DMS53 (cell line): ENCODE measurements around the gene CBX6.

Source experiments
- DNase-seq: peaks from one replicate; lab custom pipeline; 2025; lab: John Stamatoyannopoulos, UW

The CBX6 gene

DNA sequence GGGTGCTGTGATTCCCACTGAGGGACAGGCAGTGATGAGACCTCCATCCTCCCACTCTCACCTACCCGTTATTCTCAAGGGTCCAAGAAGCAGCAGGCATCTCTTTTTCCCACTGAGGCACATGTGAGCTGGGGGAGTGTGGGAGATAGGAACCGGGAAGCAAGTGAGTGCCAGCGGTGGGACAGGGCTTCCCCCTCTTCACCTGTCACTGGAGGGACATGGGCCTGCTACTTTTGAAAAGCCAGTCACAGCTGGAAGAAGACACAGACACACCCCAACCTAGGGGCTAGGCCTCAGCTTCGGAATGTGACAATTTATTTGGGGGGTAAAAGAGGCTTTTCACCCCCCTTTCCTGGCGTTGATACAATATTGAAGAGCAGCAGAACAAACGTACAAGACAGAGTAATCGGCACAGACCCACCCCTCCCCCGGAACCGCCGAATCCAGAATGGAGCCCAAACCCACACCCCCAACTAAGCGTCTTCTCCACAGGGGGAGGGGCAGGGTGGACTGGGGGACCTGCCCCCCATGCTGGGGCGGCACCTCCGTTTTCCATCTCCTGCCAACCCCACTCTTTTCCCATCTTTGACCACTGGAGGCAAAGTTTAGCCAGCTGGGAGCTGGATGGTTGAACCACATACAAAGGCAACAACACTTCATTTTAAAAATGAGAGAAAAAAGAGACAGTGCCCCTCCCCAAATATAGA is 10.7 kb downstream of the CBX6 start:
- peak; percentile 25 for DNase-seq

DNA sequence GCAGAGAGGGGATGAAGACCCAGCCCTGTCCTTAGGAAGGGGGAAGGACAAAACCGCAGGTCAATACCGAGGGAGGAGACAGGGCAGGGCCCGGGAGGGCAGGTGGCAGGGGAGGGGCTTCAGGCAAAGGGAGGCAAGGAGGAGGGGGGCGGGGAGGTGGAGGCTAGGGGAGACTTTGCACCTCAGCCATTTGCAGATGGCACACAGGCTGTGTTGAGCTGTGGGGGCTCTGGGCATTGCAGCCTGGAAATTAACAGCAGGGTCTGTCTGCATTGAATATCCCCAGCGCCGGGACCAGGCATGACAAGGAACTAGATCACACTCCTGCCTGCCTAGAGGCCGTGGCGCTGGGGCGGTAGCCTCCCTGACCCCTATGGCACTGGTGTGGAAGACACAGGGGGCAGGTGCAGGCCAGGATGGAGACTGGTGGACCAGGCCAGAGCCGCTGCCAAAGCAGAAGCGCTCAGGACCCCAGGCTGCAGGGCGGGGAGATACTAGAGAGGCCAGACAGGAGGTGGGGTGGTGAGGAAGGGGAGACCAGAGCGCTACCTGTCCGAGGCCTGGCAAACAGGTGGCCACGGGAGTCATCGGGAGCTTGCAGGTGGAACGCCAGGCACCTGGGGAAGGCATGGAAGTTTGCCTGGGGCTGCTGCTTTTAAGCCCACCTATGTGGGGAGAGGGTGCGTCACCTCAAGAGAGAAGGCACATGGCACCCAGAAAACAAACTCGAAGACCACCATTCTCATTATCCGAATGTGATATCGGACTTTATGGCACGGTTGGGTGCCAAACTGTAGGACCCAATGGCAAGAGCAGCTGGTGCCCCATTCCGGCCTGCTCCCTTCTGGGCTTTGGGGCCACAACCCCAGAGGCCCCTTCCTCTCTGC is 11.5 kb downstream of the CBX6 start:
- DNase-seq: peak; percentile 55

DNA sequence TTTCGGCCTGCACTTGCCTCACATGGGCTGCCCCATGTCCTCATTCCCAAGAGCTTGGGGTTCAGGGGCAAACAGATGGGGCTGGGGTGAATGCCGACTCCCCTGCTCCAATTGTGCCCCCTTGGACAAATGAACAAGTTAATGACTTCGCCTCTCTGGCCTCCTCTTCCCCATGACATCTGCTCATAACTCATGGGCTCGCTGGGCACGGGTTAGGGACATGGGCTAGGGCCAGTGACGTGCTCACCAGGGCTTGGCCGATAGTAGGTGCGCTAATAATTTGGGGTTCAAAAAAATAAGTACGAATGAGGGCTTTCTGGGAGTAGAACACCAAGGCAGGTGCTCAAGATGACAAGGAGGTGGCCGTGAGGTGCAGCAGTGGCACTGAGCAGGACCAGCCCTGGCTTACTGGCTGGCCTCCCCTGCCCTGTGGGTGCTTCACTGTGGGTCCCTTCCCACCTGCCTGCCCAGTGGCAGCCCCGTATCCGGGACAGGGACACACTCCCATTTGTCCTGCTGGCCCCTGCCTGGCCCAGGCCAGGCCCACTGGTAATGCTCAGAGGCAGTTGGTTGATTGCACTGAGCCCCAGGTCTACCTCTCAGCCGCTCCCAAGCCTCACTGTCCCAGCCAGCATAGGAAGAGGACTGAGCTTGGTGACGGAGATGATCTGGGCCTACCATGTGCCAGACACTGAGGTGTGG is 12.3 kb downstream of the CBX6 start:
- peak; percentile 55 for DNase-seq

DNA sequence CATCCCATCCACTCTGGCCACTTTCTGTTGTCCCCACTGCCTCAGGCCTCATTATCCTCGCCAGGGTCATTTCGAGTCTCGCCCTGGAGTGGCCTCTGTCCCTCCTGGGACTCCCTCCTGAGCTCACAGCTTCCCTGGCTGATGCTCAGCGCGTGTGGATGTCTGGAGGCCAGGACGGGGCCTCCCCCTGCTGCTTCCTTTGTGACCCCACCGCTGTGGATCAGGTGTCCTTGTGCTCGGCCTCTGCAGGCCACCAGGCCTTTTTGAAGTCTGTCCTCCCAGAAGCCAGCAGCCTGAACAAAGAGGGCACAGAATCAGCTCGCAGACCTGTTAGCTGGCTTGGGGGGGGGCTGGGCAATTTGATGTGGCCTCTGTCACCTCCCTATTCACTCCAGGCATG is 13.5 kb downstream of the CBX6 start:
- DNase-seq: no peak

DNA sequence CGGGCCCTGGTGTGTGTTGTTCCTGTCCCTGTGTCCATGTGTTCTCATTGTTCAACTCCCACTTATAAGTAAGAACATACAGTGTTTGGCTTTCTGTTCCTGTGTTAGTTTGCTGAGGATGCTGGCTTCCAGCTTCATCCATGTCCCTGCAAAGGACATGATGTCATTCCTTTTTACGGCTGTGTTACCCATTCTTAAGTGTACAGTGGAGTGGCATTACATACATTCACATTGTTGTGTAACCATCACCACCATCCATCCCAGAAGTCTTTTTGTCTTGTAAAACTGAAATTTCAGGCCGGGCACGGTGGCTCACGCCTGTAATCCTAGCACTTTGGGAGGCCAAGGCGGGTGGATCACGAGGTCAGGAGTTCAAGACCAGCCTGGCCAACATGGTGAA is 17.5 kb downstream of the CBX6 start:
- peak; percentile 35 for DNase-seq

DNA sequence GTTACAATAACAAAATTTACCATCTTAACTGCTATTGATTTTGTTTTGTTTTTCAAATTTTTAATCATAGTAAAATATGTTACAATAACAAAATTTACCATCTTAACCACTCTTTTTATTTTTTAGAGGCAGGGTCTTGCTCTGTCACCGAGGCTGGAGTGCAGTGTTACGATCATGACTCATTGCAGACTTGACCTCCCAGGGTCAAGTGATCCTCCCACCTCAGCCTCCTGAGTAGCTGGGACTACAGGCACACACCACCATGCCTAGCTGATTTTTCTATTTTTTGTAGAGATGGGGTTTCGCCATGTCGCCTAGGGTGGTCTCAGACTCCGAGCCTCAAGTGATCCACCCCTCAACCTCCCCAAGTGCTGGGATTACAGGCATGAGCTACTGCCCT is 18.1 kb downstream of the CBX6 start:
- peak; percentile 25 for DNase-seq

DNA sequence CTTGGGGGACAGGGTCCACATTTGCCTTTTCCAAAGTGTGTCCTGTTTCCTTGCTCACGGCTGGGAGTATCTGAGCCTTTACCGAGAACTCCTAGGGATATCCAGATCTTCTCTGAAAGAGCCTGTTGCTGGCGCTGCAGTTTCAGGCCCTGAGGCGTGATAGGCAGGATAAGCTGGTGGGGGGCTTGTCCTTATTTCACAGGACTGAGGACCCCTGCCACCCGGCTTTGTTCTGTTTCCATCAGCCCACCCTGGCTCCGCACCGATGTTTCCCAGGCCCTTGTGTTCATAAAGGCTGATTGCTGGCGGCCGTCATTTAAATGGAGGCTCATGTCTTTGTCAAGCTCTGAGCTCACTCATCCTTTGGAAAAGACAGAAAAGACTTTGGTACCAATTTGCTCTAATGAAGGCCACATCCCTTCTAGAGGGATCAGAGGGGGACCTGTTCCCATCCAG is 18.8 kb downstream of the CBX6 start:
- no peak for DNase-seq

DNA sequence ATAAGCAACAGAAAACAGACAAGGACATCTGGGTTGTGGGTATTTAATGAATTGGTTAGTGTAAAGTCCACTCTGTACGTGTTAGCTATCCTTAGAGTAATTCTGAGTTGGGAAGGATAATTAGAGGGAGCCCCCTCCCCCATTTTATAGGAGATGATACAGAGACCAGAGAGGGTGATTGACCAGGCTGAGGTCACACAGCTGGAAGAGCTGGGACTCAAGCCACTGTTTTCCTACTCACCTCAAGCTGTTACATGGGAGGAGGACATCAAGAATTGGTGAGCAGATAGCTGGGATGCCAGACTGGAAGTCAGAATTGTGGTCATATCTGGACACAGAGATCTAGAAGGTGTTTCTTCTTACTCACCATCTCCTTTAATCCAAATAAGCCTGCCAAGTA is 19.5 kb downstream of the CBX6 start:
- DNase-seq: no peak

DNA sequence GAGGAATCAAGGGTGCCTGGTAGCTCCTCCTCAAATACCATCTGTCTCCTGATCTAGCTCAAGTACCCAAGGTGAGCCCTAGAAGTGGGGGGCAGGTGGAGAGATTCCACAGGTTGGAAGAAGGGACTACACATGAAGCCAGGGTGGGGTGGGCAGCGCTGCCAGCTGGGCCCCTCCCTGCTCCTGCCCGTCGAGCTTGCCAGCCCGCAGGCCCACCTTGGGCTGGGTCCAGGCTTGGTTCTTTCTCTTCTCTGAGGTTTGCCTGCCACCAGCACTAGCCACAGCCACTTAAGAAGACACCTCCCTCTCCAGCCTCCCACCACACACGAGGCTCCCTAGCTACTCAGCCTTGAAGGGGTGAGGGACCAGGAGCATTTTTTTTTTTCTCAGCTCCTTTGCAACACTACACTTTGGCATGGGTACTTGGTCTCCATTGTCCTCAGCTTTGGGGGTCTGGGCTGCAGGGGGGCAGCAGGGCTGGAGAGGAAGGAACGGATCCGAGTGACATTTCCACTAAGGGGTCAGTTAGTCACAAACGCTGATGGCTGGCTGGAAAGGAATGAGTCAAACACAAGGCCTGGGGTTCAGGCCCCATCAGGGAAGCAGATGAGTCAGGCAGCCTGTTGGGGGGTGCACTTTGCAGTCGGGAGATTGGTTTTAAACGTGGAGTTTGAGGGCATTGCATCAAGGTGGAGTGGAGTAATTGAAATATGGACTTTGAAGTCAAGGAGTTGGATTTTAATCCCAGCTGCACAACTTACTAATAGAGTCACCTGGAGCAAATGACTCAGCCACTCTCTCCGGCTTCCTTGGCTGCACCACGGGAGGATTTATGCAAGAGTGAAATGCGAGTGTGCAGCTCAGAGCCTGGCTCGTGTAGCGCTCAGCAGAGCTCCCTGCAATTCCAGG is 20.8 kb downstream of the CBX6 start:
- peak; percentile 32 for DNase-seq

DNA sequence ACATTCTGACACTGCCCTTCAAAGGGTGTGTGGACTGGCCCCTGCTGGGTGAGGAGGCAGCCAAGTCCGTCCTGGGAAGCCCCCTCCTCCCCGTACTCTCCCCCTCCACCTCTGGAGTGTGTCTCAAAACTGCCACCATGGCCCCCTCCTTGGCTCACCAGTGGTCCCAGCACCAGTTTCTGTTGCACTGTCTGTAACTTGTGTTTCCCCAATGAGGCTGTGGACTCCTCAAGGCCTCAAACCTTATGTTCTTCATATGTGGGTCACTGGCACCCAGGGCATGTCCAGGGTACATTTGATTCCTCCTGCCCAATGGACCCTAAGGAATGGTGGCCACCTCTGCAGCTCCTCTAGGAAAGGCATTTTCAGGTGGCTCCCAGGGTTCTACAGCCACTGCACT is 21.6 kb downstream of the CBX6 start:
- DNase-seq: no peak

DNA sequence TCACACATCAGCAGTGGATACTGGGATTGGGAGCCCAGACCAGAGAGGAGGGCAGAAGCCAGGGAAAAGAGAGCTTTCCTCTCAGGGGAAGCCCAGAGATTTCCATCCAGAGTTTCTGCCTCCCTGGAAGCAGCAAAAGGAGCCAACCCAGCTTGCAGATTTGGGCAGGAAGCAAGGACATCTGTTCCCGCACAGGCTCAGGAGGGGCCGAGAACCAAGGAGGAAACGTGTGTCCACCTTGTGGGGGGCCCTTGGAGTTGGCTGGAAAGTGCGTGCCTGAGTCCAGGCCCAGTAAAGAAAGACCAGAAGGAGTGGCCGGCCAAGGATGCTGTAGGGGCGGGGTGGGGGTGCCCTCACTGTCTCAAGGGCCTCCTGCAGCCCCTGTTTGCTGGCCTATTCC is 22.2 kb downstream of the CBX6 start:
- no peak for DNase-seq

DNA sequence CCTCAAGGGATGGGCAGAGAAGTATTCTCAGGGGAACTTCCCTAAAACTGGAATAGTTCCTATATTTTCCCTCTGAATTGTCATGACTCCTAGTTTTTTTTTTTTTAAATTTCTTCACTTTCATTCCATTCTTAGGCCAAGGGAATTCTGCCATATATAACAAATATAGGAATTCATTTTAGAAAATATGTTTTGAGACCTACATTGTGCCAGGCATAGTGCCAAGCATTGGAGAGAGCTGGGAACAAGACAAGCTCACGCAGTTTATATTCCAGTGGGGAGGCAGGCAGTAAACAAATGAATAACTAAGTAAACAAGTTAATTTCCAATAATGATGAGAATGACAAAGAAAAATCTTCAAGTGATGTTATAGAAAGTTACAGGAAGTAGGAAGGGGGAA is 25.6 kb downstream of the CBX6 start:
- DNase-seq: no peak

DNA sequence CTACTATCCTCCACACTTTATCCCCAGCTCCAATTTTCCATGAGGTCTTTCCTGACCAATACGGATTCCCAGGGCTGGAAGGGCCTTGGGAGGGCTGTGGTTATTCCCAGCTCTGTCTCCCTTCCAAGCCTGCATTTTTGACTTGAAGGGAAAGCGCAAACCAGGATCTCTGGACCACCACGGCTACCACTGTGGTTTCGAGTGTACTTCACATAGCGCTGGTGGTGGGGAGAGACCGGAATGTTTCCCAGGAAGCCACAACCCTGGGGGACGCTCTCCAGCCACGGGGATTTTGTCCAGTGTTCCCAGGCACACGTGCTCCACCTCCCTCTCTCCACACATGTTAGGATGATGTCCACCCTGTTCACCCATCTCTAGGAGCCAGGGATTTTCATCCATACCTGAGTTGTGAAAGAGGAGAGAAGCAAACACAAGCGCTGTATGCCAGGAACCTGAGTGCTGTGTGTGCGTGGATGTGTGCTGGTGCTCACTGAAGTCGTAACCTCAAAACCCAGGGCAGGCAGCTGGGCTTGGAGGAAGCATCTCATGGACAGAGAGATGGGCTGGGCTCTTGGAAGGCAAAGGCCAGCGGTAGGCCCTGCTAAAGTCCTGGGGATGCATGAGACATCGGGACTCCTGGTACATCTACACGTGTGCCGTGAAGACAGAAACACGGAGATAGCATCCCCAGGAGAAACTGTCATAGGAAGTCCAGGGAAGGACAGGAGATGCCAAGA is 26.8 kb downstream of the CBX6 start:
- DNase-seq: no peak

DNA sequence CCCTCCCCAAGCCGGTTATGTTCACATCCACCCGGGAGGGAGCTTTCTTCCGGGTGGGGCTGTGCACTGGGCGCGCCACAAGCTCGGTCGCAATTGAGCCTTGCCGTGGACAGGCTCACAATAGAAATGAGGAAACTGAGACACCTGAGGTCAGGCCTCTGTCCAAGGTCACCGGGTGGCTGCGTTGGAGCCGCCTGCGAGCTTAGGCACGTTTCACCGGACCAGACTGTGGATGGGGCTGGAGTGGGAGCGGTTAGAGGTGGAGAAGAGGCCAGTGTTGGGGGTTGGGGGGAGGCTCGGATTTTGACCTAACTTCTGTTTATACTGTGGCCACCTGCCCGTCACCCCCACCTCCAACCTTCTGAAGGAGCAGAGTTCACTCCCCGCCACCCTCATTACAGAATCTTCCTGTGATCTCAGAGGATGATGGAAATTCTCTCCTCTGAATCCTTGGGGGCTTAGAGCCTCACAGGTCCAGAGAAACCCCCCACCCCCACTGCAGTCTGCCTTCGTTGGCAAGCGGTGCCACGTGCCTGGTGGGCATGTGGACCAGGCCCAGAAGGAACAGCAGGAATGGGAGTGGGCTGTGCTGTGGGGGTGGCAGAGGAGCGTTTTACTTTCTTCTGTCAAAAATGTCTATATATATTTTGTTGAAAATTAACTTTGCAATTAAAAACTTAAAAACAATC is 27.6 kb downstream of the CBX6 start:
- DNase-seq: peak; percentile 47

DNA sequence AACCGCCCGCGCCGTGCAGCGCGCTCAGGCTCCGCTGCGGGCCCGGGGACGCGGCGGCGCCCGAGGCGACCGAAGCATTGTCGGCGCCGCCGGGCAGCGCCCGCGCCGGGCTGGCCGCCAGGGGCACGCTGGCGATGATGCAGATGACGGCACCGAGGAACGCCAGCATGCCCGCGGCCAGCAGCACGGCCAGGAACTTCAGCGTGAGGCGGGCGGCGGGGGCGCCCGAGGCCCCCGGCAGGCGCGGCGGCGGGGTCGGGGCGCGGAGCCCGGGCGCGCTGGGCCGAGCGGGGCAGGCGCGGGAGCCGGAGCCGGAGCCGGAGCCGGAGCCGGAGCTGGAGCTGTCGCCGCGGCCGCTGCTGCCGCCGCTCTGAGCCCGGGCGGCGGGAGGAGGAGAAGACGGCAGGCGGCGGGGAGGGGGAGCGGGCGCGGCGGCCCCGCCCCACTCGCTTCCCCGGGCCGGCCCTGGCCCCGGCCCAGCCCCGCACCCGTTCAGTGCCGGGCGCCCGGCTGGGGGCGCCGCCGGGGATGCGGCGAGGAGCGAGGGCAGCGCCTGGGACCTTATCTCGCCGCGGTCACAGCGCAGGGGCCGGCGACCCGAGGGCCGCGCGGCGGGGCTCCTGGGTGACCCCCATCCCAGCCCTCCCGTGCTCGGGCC is 28.2 kb downstream of the CBX6 start, which contains the start of gene NPTXR:
NPTXR (minus strand) TSS at position 372 of the 658 bp plus-strand sequence.
- DNase-seq: peak; percentile 81

DNA sequence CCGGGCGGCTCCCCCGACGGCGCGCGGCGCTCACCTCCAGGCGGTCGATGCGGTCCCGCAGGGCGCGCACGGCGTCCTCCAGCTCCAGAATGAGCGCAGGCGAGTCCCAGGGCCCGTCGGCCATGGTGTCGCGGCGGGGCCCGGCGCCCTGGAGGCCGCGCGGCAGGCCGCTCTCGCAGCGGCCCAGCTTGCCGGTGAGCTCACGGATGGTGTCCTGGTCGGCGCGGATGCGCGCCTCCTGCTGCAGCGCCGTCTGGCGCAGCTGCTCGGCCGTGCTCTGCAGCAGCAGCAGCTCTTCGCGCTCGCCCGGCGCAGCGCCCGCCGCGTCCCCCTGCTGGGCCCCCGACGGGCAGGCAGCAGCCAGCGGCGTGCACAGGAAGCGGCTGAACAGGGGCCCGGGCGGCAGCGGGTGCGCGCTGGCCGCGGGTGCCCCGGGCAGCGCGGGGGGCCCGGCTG is 28.8 kb downstream of the CBX6 start:
- peak; percentile 81 for DNase-seq

DNA sequence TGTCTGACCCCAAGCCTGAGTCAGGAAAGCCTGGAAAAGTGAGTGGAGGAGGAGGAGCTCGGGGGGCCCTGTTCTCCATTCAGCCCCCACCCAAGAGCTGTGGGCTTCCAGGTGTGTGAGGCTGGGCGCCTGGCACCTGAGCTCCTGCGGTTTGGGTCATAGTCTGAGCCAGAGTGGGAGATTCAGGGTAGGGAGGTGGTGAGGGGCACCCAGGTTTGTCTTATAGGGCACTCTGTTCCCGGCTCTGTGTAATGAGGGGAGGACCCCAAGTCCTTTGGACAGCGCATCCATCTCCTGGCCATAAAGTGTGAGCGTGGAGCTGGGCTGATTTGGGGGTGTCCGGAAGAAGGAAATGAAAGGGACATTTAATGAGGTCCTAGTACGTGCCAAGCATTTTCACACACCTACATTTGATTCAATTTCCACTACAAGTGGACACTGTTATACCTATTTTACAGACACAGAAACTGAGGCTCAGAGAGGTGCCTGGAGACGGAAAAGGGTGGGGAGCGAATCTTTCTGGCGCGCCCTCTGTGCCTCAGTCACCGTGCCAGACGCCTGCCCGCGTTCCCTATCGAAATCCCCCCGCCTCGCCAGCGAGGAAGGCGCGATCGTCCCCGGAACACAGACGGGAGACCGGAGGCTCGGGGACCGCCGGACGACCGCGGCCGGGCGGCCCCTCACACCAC is 29.4 kb downstream of the CBX6 start:
- DNase-seq: no peak

DNA sequence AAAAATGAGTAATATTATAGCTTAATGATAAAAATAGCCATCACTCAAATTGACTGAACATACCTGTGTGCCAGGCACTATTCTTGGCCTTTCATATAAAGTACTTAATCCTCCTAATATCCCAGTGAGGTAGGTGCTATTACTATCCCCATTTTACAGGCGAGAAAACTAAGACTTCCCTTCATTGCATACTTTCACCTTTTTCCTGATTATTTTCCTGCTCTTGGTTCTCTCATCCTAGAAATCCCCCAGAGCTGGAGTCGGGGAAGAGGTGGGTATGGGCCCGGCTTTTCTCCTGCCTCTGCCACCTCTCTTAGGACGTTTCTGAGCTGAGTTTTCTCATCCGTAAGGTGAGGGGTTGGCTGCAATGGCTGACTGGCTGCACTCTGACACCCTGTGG is 30.4 kb downstream of the CBX6 start:
- DNase-seq: no peak

DNA sequence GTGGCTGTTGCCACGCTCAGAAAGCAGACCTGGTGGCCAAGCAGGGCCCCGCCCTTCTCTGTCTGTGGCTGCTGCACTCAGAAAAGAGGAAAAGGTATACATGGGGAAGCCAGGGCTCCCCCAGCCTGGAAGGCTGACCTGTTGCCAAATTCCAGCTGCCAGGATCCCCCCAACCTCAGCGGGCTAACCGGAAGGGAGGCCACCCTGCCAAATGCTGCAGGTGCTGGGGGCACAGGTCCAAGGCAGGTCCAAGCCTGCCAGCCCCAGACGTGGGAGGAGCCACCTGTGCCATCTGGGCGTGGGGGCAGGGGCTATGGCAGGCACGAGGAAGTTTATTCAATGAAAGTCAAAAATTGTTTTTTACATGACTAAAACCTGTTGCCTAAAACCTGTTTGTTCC is 30.8 kb downstream of the CBX6 start:
- no peak for DNase-seq
